Measurements from ENCODE around the gene SPDYE6.

- TF ChIP-seq, protein P1, sequence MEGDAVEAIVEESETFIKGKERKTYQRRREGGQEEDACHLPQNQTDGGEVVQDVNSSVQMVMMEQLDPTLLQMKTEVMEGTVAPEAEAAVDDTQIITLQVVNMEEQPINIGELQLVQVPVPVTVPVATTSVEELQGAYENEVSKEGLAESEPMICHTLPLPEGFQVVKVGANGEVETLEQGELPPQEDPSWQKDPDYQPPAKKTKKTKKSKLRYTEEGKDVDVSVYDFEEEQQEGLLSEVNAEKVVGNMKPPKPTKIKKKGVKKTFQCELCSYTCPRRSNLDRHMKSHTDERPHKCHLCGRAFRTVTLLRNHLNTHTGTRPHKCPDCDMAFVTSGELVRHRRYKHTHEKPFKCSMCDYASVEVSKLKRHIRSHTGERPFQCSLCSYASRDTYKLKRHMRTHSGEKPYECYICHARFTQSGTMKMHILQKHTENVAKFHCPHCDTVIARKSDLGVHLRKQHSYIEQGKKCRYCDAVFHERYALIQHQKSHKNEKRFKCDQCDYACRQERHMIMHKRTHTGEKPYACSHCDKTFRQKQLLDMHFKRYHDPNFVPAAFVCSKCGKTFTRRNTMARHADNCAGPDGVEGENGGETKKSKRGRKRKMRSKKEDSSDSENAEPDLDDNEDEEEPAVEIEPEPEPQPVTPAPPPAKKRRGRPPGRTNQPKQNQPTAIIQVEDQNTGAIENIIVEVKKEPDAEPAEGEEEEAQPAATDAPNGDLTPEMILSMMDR (conservative IDR thresholded peaks at IDR 0.05; ENCODE audit: low read length), result no peak
- no peak for TF ChIP-seq EZH2phosphoT487 (IDR thresholded peaks at IDR 0.05; ENCODE audit: borderline replicate concordance)
These were observed 35.5 kb downstream of the SPDYE6 start for GRCh38 chr7:102320601-102321350.

All from Loucy (cell line).